CD4-positive, alpha-beta T cell treated with Interleukin-2 at 100 ng/mL for 4 hours (primary cell): ENCODE measurements around the gene ANKUB1.

Source experiments
- DNase-seq: peaks from one replicate; pipeline ENCODE4 v3.0.0-alpha.2; 2020; ENCODE audit warnings: low spot score

Gene ANKUB1

DNA sequence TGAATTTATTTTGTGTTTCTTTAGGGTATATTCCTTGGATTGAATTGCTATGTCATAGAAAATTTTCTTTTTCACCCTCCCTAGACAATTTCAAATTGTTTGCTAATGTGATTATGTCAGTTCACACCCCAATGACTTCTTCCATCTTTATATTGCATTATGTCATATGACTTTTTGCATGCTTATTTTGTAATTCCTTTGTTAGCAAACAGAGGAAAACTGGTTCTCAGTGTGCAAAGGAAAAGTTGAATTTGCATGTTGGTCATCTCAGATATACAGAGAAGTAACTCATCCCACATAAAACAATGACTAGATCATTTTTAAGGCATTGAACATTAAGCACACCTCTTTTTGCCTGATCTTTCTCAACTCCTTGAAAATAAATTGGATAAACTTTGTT, 17.3 kb upstream of the ANKUB1 start:
- DNase-seq = no peak

DNA sequence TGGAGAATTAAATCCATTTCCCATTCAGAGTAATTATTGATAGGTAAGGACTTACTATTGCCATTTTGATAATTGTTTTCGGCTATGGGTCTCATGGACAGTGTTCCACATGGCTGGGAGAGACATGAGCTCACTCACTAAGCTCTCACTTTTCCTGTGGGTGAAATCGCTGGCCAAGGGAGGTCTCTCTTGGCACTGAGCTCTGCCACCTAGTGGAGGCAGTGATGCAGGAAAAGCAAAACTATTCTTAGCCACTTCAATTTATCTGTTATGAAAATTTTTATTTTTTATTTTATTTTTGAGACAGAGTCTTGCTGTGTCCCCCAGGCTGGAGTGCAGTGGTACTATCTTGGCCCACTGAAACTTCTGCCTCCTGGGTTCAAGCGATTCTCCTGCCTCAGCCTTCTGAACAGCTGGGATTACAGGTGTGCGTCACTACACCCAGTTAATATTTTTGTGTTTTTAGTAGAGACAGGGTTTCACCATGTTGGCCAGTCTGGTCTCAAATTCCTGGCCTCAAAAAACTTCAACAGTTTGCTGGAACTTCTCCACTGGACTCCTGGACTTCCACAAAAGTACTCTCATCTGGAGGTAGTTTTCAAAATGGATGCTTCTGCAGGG, 16.0 kb upstream of the ANKUB1 start:
- peak; percentile 66 for DNase-seq

DNA sequence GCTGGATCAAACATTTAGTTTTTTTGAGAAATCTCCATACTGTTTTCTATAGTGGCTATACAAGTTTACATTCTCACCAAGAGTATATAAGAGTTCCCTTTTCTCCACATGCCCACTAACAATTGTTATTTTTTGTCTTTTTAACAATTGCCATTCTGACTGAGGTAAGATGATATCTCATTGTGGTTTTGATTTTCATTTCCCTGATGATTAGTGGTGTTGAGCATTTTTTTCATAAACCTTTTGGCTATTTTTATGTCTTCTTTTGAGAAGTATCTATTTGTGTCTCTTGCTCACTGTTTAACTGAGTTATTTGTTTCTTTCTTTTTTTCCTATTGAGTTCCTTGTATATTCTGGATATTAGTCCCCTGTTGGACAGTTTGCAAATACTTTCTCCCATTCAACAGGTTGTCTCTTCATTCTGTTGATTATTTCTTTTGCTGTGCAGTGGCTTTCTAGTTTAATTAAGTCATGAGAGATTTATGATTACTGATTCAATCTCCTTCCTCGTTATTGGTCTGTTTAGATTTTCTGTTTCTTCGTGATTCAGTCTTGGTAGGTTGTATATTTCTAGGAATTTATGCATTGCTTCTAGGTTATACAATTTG, 13.9 kb upstream of the ANKUB1 start:
- no peak for DNase-seq

DNA sequence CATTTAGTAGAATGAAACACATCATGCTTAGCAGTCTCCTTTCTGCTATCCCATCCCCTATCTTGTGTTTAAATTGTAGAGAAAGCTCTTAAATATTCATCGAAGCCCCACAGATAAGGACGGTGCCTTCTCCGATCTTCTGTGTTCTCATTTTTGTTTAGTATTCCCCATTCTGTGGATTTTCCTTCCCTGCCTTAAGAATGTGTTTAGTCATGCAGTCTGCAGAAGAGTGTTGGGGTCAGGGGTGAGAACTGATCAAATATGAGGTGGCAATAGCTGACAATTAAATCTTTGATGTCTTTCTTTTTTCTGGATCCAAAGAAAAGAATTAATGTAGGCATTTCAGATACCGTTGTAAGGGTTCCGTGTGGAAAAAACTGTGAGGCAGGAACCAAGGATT, 9.3 kb upstream of the ANKUB1 start:
- no peak for DNase-seq

DNA sequence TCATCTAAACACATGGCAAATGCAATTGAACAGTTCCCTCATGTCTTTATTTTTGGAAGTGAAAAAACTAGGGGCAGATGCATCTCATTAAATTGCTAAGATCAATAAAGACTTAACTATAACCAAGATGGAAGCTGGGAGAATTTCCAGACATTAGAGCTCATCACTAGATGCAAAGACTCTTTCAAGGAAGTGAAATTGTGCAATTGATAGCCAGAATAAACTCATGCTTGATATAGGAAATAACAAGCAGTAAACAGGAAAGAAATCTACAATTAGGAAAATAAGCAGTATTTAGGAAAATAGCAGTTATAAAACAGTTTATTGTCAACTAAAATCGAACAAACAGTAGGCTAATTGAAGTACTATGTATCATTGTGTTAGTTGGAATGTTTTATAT, 8.8 kb upstream of the ANKUB1 start:
- DNase-seq = no peak

DNA sequence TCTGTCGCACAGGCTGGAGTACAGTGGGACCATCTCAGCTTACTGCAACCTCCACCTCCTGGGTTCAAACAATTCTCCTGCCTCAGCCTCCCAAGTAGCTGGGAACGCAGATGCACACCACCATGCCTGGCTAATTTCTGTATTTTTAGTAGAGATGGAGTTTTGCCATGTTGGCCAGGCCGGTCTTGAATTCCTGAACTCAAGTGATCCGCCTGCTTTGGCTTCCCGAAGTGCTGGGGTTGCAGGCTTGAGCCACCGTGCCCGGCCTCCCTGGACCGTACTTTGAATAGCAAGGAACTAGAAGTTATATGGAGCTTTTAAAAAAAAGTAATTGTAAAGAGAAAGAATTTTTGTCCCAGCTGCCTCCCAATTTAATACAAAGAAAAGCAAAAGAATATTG, 8.3 kb upstream of the ANKUB1 start:
- DNase-seq = no peak

DNA sequence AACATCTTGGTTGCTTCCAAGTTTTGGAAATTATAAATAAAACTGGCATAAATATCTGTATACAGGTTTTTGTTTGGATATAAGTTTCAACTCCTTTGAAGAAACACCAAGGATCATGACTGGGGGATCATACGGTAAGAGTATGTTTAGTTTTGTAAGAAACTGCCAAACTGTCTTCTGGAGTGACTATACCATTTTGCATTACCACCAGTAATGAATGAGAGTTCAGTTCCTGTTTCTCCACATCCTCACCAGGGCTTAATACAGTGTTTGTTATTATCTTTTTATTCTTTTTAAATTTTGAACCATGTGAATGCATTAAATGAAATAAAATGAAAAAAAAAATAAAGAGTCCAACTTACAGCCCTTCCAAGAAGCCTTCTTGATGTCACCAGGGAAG, 3.7 kb upstream of the ANKUB1 start:
- no peak for DNase-seq

DNA sequence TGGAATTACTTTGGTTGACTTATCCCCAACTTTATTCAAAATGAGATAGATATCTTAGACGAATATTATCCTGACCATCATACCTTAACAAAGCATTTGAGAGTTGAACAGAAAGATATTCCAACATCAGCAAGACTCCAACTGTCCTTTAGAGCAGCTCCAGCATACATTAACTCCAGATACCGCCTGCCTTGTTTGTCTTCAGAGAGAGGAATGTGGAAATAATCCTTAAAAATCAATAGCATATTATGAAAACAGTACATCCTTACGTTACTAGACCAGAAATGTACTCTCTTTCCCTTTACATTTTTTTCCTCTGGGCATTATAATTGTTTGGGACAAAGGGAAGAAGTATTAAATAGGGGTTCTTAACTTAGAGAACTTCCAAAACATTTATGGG, 1.7 kb downstream of the ANKUB1 start:
- DNase-seq = no peak

DNA sequence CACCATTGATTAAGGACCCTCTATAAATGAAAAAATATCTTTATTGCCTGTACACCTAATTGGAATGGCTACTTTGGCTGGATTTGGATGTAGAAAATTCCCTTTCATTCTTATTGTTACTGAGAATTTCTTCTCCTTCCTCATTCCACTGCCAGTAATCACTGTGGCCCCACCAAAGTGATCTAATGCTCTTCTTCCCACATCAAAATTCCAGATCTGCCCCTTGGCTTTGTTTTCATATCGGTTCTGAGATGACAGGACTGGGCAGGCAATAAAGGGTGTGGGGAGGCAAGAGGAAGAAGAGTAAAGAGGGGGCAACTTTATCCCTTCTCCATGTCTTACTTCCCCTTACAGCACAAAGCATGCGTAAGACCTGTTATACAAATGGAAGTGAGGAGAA, 2.1 kb downstream of the ANKUB1 start:
- no peak for DNase-seq

DNA sequence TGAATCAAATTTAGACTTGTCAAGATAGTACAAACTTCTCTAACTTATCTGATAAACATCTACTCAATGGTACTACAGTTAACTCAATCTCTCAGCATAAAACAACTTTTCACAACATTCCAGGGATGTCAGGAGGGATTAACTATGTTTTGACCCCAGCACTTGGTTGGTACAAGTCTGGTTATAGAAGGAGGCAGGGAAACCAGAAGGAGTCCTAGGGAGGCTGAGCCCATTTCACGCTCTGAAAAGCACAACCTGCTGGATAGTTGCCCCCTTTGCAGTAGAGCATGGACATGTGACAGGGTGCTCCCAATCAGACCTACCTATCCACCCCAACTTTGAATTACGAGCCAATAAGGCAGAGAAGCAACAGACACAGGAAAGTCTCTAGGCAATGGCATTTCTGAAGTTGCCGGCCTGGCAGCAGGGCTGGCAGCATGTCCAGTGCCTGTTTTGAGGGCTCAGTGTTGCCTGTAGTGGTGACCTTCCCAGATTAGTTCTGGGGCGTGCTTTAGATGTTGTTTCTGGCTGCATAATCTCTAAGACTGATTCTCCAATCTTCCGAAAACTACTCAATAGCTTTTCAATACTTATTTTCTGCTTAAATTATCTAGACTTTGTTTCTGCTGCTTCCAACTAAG, 8.2 kb downstream of the ANKUB1 start:
- DNase-seq = no peak

DNA sequence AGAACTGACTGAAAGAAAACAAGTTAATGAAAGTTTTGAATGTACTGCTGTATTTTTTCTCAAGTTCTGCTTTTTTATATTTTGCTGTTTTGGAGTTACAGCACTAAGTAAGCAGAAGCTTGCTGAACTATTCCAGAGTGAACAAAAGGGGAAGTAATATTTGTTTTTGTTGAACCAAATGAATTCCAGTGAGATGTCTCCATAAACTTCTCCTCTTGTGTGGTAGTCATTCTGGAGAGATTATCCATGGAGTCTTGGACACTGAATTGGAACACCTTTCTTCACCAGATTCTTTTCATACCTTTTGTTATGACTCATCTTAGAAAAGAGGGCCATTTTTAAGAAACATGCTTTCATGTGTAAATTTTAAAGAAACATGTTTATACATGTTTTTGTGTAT, 8.8 kb downstream of the ANKUB1 start:
- DNase-seq = no peak

DNA sequence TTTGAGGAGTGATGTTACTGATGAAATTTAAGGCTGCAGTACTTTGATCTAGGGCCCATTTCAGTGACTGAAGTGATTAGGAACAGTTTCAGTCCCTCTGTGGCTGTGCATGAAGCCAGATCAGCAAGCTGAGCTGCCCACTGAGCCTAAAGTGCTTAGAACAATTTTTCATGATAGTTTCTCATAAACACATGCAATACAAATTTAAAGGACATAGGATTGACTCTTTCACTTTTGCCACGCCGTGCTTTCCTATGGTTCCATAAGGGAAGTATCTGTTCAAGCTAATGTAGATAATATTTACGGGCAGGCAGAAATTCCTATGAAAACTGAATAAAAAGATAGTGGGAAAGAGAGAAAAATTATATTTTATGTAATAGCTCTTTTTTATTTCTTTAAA, 10.6 kb downstream of the ANKUB1 start:
- no peak for DNase-seq

DNA sequence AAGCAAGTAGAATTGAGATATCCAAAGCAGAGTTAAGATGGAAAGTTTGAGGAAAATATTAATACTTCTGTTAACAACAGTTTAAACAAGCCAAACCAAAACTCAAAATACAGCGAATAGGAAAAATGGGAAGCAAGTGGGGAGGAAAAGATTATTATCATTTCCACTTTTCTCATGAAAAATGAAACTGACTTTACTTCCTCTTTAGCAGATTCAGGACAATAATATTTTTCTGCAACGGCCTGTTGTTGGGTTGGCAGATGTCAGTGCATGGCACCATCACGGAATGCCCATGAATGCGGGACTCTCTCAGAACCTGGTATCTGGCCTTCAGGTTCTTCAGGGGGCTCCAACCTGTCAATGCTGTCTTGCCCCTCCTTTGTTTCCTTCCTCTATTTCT, 11.1 kb downstream of the ANKUB1 start:
- DNase-seq = no peak

DNA sequence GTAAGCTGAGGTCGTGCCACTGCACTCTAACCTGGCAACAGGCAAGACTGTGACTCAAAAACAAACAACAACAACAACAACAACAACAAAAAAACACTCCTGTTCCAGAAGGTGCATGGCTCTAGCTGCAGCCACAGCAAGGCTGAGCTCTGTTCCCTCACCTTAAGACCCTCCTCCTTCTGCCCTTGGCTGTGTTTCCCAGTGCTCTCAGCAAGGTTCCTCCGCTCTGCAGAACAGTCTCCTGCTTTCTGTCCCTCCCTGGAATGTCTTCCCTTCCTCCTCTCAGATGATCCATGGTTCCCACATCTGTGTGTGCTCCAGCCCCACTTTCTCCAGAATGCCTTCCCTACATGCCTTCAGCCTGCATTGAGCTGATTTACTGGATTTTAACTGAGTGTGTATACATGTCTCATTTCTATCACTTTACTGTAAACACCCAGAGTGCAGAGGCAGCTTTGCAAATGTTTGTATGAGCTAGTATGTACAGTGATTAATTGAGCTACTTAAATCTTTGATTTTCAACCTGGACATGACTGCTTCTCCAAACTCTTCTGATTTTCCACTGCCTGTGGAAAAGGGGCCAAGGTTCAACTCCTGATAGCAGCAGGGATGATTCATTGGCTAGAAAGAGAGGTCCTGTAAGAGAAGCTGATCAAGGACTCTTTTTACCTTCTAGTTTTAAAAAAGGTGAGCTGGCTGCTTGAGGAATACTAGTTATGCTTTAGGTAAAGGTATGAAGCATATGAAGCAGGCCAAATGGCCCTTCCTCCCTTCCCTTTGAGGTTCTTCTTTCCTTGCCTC, 14.7 kb downstream of the ANKUB1 start:
- DNase-seq = no peak

DNA sequence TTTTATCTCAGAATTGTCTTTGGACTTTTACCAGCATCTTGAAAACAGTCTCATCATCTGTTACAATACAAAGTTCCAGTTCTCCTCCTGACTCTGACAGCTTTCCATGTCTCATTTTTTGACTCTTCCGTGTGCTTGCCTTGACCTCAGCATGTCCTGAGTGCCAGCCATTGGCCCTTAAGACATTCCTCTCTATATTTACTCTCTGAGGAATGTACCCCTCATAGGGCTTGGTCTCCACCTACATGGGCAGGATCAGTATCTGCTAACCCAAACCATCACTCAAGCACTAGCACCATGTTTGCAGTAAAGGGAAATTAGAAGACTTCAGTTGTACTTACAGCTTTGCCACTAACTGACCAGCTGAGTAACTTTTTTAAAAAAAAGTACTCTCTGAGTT, 16.2 kb downstream of the ANKUB1 start:
- no peak for DNase-seq

DNA sequence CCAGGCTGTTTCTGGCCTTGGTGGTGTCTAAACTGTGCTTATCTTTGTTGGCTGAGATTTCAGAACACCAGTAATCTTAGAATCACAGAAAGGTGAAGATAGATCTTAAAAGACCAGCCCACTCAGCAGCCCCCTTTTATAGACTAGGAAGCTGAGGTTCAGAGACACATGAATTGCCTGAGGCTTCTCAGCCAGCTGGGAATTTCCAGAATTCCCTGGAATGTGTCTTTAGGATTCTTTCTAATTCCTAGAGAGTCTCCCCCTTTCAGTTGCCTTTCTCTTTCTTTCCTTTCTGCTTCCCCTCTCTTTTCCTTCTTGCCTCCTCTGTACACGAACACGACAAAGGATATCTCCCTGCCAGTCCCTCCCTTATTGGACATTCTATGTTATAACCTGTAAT, 19.5 kb downstream of the ANKUB1 start:
- no peak for DNase-seq

DNA sequence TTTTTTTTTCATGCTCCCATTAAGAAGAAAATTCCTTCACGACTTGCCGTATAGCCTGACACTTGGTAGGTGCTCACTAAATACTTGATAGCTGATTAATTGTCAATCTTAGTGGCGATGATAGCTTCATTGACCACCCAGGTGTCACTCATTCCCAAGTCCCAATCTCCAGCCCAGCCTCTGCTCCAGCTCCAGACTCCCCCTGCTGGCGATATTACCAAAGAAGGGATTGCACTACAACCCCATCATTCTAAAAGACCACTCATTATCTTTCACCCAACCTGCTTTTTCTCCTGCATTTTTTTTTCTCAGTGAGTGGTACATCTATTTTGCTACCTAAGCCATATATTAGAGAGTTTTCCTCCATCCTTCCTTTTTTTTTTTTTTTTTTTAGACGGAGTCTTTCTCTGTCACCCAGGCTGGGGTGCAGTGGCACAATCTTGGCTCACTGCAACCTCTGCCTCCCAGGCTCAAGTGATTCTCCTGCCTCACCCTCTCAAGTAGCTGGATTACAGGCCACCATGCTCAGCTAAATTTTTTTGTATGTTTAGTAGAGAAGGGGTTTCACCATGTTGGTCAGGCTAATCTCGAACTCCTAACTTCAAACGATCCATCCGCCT, 20.6 kb downstream of the ANKUB1 start:
- DNase-seq = peak; percentile 43

DNA sequence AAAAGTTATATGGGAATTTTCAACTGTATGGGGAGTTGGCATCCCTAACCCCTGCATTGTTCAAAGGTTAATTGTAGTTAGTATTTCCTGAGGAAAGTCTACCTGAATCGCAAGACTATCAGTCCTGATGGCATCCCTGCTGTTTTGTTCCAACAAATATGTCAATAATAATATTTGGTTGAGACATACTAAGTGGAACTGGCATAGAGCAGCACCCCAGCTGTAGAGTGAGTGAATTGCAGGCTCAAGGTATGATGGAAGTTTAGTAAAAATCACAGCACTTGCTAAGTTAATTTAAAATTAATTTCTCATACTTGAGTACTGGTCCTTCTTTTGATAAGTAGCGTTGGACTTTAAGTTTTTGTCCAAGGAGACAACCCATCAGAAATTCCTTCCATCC, 22.1 kb downstream of the ANKUB1 start:
- DNase-seq = no peak

DNA sequence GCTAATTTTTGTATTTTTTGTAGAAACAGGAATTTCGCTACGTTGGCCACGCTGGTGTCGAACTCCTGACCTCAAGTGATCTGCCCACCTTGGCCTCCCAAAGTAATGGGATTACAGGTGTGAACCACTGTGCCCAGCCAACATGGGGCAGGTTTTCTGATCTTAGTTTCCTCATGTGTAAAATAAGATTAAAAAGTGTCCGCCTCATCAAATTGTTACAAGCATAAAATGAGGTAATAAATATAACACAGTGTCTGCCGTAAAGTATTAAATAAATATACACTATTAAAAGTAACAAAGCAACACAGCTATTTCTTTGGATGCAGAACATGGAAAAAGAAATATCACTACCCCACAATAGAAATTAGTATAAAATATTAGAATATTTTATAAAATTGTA, 23.6 kb downstream of the ANKUB1 start:
- DNase-seq = no peak

DNA sequence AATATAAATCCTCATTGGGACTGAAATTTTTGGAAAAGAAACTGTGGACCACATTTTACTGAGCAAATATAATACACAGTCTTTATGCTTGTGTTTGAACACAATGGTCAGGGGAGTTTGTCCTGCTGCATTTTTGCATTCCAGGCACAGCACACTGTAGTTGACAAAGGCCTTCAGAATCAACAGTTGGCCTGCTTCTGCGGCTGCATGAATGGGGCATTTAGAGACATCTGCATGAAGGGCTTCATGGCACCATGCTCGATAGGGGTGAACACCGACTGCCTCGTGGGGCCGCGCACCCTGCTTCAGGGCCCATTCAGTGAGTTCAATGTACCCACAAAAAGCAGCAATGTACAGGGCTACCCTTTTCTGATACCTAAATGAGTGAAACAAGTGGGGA, 24.6 kb downstream of the ANKUB1 start:
- no peak for DNase-seq

DNA sequence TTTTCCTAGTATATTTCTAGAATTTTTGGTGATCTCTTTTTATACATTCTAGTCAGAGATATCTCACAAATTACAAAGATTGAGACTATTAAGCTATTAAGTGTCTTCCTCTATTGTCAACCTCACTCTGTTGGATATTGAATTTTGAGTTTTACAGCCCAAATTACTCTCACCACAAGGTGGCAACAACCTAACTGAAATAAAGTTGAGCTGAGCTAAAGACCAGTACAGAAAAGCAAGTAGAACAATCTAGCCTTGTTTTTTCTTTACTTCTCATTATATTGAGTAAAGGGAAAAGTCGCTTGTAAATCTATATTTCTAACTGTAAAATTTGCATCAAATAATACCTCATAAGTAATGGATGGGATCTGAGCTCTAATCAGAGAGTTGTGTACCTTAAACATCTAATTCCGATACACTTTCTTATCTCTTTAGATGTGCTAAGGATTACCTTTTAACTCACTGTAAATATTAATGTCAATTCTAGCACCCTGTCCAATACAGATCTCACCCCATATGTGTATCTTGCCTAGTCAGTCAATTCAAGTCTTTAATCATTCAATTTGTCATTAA, 26.5 kb downstream of the ANKUB1 start:
- DNase-seq = no peak

DNA sequence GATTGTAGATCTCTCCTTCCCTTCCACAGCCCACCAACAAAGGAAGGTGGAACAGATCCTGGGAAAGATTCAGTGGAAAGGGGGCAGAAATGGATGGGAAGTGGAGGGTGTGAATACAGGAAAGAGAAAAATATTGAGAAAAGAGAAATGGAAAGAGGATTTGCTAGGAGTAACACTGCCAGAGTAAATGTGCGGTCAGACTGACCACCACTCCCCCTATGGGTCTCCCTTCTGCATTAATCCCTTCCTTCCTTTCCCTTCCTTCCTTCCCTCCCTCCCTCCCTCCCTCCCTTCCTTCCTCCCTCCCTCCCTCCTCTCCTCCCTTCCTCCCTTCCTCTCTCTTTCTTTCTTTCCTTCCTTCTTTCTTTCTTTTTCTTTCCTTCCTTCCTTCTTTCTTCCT, 28.1 kb downstream of the ANKUB1 start:
- DNase-seq = no peak
